ENCODE results near the gene CFAP54. TPM values are rescaled to one million over a fixed set of nuclear protein-coding genes. Genes with fewer than 3 reads are reported as not detected.

Gene CFAP54
- polyA plus RNA-seq, 1 donor from 2014 or later: 1.1 TPM

GRCh38 chr12:96503976-96504375 is 14.6 kb downstream of the CFAP54 start:
- Histone ChIP-seq H3K36me3 (ENCODE audit: insufficient read depth, low read length) (no peaks in the 10 kb centered on the region), H3K4me3 (ENCODE audit: low read length) (no peak overlapping the region), H3K9me2 (ENCODE audit: insufficient read depth, low read length) (no peaks in the 10 kb centered on the region), H3K4me2 (ENCODE audit: low read length) (no peak overlapping the region), H3K9me3 (ENCODE audit: low read length) (no peaks in the 10 kb centered on the region), H3K27ac (ENCODE audit: low read length) (no peak overlapping the region), H3F3A (ENCODE audit: insufficient read depth, low read length, poor library complexity, severe bottlenecking) (no peaks in the 10 kb centered on the region), H3K27me3 (ENCODE audit: insufficient read depth, low read depth, low read length) (no peaks in the 10 kb centered on the region), H2AFZ (ENCODE audit: low read depth, low read length) (no peak overlapping the region), H3K79me2 (replicated peaks; ENCODE audit: insufficient read depth, low read length) (no peaks in the 10 kb centered on the region), H4K20me1 (ENCODE audit: insufficient read depth) (no peaks in the 10 kb centered on the region), H3K9ac (ENCODE audit: low read length) (no peak overlapping the region)
- TF ChIP-seq, protein P1, sequence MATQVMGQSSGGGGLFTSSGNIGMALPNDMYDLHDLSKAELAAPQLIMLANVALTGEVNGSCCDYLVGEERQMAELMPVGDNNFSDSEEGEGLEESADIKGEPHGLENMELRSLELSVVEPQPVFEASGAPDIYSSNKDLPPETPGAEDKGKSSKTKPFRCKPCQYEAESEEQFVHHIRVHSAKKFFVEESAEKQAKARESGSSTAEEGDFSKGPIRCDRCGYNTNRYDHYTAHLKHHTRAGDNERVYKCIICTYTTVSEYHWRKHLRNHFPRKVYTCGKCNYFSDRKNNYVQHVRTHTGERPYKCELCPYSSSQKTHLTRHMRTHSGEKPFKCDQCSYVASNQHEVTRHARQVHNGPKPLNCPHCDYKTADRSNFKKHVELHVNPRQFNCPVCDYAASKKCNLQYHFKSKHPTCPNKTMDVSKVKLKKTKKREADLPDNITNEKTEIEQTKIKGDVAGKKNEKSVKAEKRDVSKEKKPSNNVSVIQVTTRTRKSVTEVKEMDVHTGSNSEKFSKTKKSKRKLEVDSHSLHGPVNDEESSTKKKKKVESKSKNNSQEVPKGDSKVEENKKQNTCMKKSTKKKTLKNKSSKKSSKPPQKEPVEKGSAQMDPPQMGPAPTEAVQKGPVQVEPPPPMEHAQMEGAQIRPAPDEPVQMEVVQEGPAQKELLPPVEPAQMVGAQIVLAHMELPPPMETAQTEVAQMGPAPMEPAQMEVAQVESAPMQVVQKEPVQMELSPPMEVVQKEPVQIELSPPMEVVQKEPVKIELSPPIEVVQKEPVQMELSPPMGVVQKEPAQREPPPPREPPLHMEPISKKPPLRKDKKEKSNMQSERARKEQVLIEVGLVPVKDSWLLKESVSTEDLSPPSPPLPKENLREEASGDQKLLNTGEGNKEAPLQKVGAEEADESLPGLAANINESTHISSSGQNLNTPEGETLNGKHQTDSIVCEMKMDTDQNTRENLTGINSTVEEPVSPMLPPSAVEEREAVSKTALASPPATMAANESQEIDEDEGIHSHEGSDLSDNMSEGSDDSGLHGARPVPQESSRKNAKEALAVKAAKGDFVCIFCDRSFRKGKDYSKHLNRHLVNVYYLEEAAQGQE (IDR thresholded peaks at IDR 0.05; ENCODE audit: borderline replicate concordance): no peak
- TF ChIP-seq EP300 (conservative IDR thresholded peaks at IDR 0.05; ENCODE audit: poor library complexity, severe bottlenecking): no peak

DNA sequence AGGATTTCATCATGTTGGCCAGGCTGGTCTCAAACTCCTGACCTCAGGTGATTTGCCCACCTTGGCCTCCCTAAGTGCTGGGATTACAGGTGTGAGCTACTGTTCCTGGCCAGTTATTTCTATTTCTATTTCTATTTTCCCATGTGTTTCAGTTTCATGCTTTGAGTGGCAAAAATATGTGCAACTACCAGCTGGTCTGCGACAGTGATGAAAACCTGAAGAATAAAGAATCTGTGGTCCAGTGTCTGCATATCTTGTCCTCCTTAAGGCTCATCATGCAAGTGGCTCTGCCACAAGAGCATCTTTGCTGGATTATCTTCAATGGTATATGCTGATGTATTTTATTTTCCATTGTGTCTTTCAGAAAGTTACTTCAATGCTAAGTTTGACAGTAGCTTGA is 17.4 kb downstream of the CFAP54 start:
- Histone ChIP-seq H2AFZ (ENCODE audit: low read depth, low read length) (no peak overlapping the region), H3K4me2 (ENCODE audit: low read length) (no peak overlapping the region), H4K20me1 (ENCODE audit: insufficient read depth) (no peaks in the 10 kb centered on the region), H3K36me3 (ENCODE audit: insufficient read depth, low read length) (no peaks in the 10 kb centered on the region), H3K4me3 (ENCODE audit: low read length) (no peak overlapping the region), H3K79me2 (replicated peaks; ENCODE audit: insufficient read depth, low read length) (no peaks in the 10 kb centered on the region), H3K9ac (ENCODE audit: low read length) (no peak overlapping the region), H3K9me2 (ENCODE audit: insufficient read depth, low read length) (no peaks in the 10 kb centered on the region), H3K9me3 (ENCODE audit: low read length) (no peaks in the 10 kb centered on the region), H3F3A (ENCODE audit: insufficient read depth, low read length, poor library complexity, severe bottlenecking) (no peaks in the 10 kb centered on the region), H3K27ac (ENCODE audit: low read length) (no peak overlapping the region), H3K27me3 (ENCODE audit: insufficient read depth, low read depth, low read length) (no peaks in the 10 kb centered on the region)
- TF ChIP-seq, protein P2, sequence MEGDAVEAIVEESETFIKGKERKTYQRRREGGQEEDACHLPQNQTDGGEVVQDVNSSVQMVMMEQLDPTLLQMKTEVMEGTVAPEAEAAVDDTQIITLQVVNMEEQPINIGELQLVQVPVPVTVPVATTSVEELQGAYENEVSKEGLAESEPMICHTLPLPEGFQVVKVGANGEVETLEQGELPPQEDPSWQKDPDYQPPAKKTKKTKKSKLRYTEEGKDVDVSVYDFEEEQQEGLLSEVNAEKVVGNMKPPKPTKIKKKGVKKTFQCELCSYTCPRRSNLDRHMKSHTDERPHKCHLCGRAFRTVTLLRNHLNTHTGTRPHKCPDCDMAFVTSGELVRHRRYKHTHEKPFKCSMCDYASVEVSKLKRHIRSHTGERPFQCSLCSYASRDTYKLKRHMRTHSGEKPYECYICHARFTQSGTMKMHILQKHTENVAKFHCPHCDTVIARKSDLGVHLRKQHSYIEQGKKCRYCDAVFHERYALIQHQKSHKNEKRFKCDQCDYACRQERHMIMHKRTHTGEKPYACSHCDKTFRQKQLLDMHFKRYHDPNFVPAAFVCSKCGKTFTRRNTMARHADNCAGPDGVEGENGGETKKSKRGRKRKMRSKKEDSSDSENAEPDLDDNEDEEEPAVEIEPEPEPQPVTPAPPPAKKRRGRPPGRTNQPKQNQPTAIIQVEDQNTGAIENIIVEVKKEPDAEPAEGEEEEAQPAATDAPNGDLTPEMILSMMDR (IDR thresholded peaks at IDR 0.05; ENCODE audit: poor library complexity, severe bottlenecking): no peak
- TF ChIP-seq TAF1 (IDR thresholded peaks at IDR 0.05; ENCODE audit: low read depth) (no peak), POLR2AphosphoS5 (IDR thresholded peaks at IDR 0.05) (no peak), MXI1 (conservative IDR thresholded peaks at IDR 0.05; ENCODE audit: poor library complexity, severe bottlenecking) (no peak), EP300 (conservative IDR thresholded peaks at IDR 0.05; ENCODE audit: poor library complexity, severe bottlenecking) (no peak), EZH2 (IDR thresholded peaks at IDR 0.05; ENCODE audit: borderline replicate concordance, insufficient read depth, low read length, poor library complexity, severe bottlenecking) (no peak), SMC3 (conservative IDR thresholded peaks at IDR 0.05; ENCODE audit: poor library complexity) (no peak), RAD21 (conservative IDR thresholded peaks at IDR 0.05) (no peak)
- TF ChIP-seq, protein P1 (IDR thresholded peaks at IDR 0.05; ENCODE audit: borderline replicate concordance): no peak

Measured in neural cell (in vitro differentiated cells).